Activated T-cell treated with anti-CD3 and anti-CD28 coated beads, Interleukin-2, amount 50 U/mL, for 72 hours (primary cell): ENCODE results near the gene RNF169. TPM values are rescaled to one million over a fixed set of nuclear protein-coding genes. Genes with fewer than 3 reads are reported as not detected.
A peak's percentile ranks its signal among the peaks of the same experiment; 100 is the strongest.
"Not testable (repeated sequence)": the region's sequence is repeated elsewhere in the genome, so short reads cannot be mapped to it uniquely, and the experiment has no call there.

Experiments
- ATAC-seq, 2 donors: fragments of 150-1000 bp; cut with Tn5 transposase; replicated peaks in 1 of 2; 2 replicates each; pipeline ENCODE4 v1.10.0; 2021; ENCODE audit warnings: moderate library complexity in 2 of 2, mild to moderate bottlenecking in 1 of 2
- DNase-seq, 2 donors: peaks; one replicate each; pipeline ENCODE4 v3.0.0; 2021 to 2022; ENCODE audit warnings: mixed read lengths in 1 of 2
- H3K27ac Mint-ChIP-seq: one replicate; pipeline ENCODE4 v1.8.0; 2022; ENCODE audit warnings: mild to moderate bottlenecking, moderate library complexity, mixed read lengths
- H3K27me3 Mint-ChIP-seq: one replicate; pipeline ENCODE4 v1.8.0; 2022; ENCODE audit warnings: low read depth, mixed read lengths
- H3K36me3 Mint-ChIP-seq, 2 donors: one replicate each; pipeline ENCODE4 v1.8.0; 2022; ENCODE audit warnings: mixed read lengths in 2 of 2, mild to moderate bottlenecking in 1 of 2; ENCODE audit not compliant: insufficient read depth in 2 of 2
- H3K4me1 Mint-ChIP-seq: one replicate; pipeline ENCODE4 v1.8.0; 2022; ENCODE audit warnings: low read depth, mixed read lengths
- H3K4me3 Mint-ChIP-seq, 2 donors: one replicate each; pipeline ENCODE4 v1.8.0; 2022; ENCODE audit warnings: mild to moderate bottlenecking in 2 of 2, mixed read lengths in 2 of 2, moderate library complexity in 2 of 2
- H3K9me3 Mint-ChIP-seq, 2 donors: one replicate each; pipeline ENCODE4 v1.8.0; 2022; ENCODE audit warnings: mixed read lengths in 2 of 2
- total RNA-seq, 2 donors: library from RNA; stranded (reverse); gene quantifications; one replicate each; pipeline ENCODE4 v1.2.3, GENCODE V29; 2022

Gene RNF169
- total RNA-seq, 2 donors from 2014 or later = 18.5 to 20.5 TPM

DNA sequence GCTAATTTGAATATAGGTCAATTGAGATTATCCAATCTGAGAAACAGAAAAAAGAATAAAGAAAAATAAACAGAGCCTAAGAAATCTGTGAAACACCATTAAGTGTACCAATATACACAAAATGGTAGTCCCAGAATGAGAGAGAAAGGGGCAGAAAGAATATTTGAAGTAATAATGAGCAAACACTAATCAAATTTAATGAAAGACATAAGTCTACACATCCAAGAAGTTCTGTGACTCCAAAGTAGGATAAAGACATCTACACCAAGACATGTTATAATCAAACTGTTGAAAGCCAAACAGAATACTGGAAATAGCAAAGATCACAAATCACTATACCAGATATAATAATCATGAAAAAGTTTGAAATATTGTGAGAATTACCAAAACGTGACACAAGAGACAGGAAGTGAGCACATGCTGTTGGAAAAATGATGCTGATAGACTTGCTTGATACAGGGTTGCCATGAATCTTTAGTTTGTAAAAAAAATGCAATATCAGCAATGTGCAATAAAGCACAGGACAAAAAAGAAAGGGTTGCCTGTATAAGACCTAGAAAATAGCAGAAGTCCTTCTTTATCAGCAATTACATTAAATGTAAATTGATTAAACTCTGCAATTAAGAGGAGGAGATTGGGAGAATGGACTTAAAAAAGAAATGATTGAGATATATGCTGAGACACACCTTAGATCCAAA lies 75.8 kb downstream of the RNF169 start:
- DNase-seq = no peak
- Mint-ChIP-seq H3K9me3 (peaks cover 12 to 17% of the 10 kb centered on the region in 2 donors), H3K27me3 (no peaks in the 10 kb centered on the region), H3K4me3 (no peak overlapping the region), H3K4me1 (peaks cover 8% of the 10 kb centered on the region), H3K27ac (no peak overlapping the region), H3K36me3 (peaks cover 32 to 68% of the 10 kb centered on the region in 2 donors)
- ATAC-seq = no peak

DNA sequence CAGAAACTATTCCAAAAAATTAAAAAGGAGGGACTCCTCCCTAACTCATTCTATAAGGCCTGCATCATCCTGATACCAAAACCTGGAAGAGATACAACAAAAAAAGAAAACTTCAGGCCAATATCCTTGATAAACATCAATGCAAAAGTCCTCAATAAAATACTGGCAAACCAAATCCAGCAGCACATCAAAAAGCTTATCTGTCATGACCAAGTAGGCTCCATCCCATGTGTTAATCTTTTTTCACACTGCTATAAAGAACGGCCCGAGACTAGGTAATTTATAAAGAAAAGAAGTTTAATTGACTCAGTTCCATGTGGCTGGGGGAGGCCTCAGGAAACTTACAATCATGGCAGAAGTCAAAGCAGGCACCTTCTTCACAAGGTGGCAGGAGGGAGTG lies 76.9 kb downstream of the RNF169 start:
- Mint-ChIP-seq H3K9me3 (peaks cover 14 to 17% of the 10 kb centered on the region in 2 donors), H3K36me3 (peaks cover 29 to 64% of the 10 kb centered on the region in 2 donors)
- DNase-seq, H3K27me3 Mint-ChIP-seq, ATAC-seq, H3K27ac Mint-ChIP-seq, H3K4me3 Mint-ChIP-seq, H3K4me1 Mint-ChIP-seq: not testable (repeated sequence)

DNA sequence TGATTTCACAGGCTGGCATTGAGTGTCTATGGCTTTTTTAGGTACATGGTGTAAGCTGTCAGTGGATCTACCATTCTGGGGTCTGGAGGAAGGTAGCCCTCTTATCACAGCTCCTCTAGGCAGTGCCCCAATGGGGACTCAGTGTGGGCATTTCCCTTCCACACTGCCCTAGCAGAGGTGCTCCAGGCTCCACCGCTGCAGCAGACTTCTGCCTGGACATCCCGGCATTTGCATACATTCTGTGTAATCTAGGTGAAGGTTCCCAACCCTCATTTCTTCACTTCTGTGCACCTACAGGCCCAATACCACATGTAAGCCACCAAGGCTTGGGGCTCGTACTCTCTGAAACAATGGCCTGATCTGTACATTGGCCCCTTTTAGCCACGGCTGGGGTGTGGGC lies 78.3 kb downstream of the RNF169 start:
- DNase-seq = no peak

DNA sequence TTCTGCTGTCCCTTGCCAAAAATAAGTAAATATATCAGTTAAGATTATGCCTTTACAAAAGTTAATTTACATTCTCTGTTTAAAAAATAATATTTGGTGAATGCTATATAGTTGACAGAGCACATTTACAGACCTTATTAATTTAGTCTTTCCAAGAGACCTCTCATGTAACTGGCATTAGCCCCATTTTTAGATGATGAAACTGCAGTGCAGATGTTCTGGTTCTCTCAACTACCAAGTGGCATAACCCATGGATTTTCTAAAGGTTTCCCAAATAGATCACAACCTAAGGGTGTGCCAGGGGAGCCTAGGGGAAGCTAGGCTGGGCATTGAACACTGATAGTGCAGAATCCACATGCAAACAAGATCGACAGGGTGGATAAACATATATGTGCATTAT lies 88.5 kb downstream of the RNF169 start:
- peaks cover 5 to 17% of the 10 kb centered on the region in 2 donors for H3K36me3 Mint-ChIP-seq
- no peak overlapping the region for H3K27ac Mint-ChIP-seq
- H3K9me3 Mint-ChIP-seq = no peaks in the 10 kb centered on the region
- no peak overlapping the region for H3K4me3 Mint-ChIP-seq
- peaks cover 5% of the 10 kb centered on the region for H3K4me1 Mint-ChIP-seq
- H3K27me3 Mint-ChIP-seq = no peaks in the 10 kb centered on the region
- ATAC-seq = no peak
- DNase-seq = no peak

More for the DNA sequence above, 78.3 kb downstream of the RNF169 start:
- Mint-ChIP-seq H3K4me3 (no peak overlapping the region), H3K4me1 (no peaks in the 10 kb centered on the region), H3K9me3 (peaks cover 14 to 17% of the 10 kb centered on the region in 2 donors), H3K36me3 (peaks cover 28 to 61% of the 10 kb centered on the region in 2 donors), H3K27ac (no peak overlapping the region), H3K27me3 (no peaks in the 10 kb centered on the region)
- ATAC-seq = no peak

DNA sequence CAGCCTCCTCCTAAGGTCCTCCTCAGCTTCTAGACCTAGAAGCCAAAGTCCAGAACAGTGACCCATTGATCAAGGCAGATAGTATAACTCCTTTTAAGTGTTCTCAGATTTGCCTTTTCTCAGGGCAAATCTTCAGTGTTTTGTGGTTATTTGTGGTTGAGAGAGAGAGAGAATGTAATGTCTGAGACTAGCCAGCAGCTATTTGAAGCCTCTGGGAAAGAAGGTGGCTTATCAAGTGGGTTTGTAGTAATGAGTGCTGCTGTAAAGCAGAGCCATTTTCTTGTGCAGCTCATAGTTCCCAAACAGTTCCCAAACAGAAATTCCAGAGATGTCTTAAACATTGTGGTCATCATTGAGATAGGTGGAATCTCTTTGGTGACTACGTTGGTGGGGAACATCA lies 89.5 kb downstream of the RNF169 start:
- Mint-ChIP-seq H3K27ac (no peak overlapping the region), H3K9me3 (no peaks in the 10 kb centered on the region), H3K4me3 (no peak overlapping the region), H3K4me1 (peaks cover 5% of the 10 kb centered on the region), H3K27me3 (no peaks in the 10 kb centered on the region), H3K36me3 (peaks cover 5 to 17% of the 10 kb centered on the region in 2 donors)
- ATAC-seq (no peak), DNase-seq (no peak)

DNA sequence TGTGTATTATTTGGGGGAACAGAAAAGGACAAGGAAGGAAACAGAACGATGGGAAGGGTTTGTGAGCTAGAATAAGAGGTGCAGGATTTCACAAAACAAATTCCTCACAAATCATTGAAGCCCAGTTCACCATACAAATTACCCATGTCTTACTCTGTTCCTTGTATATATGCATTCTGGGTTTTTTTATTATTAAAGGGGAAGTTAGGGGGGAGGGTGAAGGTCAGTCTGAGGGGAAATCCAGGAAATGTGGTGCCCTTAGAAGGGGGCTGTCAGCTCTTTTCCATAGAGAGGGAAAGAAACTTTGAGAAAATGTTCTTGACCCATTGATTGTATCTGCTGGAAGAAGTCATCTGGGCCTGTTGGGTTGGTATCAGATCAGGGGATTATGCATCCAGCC lies 90.8 kb downstream of the RNF169 start:
- H3K36me3 Mint-ChIP-seq = peaks cover 8 to 16% of the 10 kb centered on the region in 2 donors
- no peak for DNase-seq
- H3K4me1 Mint-ChIP-seq = peaks cover 5% of the 10 kb centered on the region
- H3K27ac Mint-ChIP-seq = no peak overlapping the region
- no peaks in the 10 kb centered on the region for H3K9me3 Mint-ChIP-seq
- ATAC-seq = no peak
- no peak overlapping the region for H3K4me3 Mint-ChIP-seq
- H3K27me3 Mint-ChIP-seq = no peaks in the 10 kb centered on the region

DNA sequence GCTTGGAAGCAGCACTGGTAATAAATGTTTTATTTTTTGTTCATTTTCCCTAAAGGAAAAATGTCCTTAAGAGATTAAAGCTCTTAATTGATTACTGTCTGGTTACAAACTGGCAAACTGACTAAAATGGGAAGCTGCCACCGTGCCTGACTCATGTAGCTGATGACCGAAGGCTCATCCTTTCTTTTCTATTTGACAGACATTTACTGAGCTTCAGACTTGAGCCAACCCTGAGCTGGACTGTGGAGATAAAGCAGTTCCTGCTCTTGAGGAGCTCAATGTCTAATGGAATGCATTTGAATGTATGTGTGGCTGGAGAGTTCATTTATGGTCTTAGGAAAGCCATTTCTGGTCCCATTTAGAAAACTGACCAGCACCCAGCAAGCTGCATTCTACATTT lies 91.3 kb downstream of the RNF169 start:
- Mint-ChIP-seq H3K27me3 (no peaks in the 10 kb centered on the region), H3K27ac (no peak overlapping the region), H3K4me1 (peaks cover 5% of the 10 kb centered on the region), H3K36me3 (peaks cover 8 to 13% of the 10 kb centered on the region in 2 donors), H3K4me3 (no peak overlapping the region), H3K9me3 (no peaks in the 10 kb centered on the region)
- no peak for DNase-seq
- ATAC-seq = no peak

DNA sequence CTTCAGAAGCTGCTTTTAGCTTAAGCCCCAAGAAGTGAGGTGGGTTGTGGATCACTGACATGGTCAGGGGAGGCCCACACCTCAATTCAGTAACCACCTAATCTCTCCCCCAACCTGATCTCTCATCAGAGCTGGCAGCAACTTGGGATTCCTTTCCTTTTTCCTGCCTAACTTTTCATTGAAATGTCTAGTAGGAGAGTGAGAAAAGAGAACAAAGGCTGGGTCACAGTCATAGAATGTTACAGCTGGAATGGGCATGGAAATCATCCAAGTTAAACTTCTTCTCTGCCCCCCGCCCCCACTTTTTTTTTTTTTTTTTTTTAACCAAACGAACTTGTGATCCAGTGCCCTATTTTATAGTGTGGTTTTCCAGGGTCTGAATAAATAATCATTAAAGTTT lies 91.8 kb downstream of the RNF169 start:
- no peaks in the 10 kb centered on the region for H3K9me3 Mint-ChIP-seq
- no peak overlapping the region for H3K4me3 Mint-ChIP-seq
- peaks cover 7 to 12% of the 10 kb centered on the region in 2 donors for H3K36me3 Mint-ChIP-seq
- no peaks in the 10 kb centered on the region for H3K27me3 Mint-ChIP-seq
- no peak for DNase-seq
- no peak overlapping the region for H3K27ac Mint-ChIP-seq
- H3K4me1 Mint-ChIP-seq = peaks cover 5% of the 10 kb centered on the region
- no peak for ATAC-seq

DNA sequence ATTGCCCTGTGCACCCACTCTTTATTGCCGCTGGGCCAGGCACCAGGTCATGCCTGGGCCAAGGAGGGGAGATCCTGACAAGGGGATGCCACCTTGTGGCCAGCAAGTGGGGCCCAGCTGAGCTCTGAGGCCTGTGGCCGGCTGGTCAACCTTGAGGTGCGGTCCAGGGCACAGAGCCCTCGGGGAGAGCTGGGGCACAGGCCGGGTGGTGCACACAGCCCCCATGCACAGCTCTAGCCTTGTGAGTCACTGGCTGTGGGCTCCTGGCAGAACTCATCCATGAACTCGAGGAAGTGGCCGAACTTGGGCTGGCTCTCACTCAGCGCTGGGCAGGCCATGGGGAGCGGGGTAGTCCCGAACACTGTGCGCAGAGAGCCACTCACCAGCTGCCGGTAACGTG lies 94.3 kb downstream of the RNF169 start:
- no peak overlapping the region for H3K4me3 Mint-ChIP-seq
- no peak for ATAC-seq
- H3K27ac Mint-ChIP-seq = no peak overlapping the region
- H3K36me3 Mint-ChIP-seq = peaks cover 3 to 5% of the 10 kb centered on the region in 2 donors
- peaks cover 5% of the 10 kb centered on the region for H3K4me1 Mint-ChIP-seq
- H3K27me3 Mint-ChIP-seq = no peaks in the 10 kb centered on the region
- no peak for DNase-seq
- no peaks in the 10 kb centered on the region for H3K9me3 Mint-ChIP-seq

DNA sequence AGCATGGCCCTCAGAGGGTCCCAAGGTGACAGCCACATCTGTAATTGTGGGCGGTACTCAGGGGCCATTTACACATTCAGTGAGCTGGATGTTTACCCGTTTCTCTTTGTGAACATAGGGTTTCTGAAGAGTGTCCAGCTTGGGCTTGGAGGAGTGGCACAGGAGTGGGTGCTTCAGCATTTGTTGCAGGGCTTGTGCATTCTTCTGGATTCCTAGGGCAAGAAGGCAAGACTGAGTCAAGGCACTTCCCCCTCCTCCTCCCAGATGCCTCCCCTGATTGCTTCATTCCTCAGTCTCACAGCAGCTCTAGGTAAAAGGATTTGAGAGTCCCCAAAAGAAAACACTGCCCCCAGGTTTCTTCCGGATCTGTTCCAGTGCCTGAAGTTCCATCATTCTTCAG lies 95.4 kb downstream of the RNF169 start:
- Mint-ChIP-seq H3K36me3 (peaks cover 2 to 5% of the 10 kb centered on the region in 2 donors), H3K27me3 (no peaks in the 10 kb centered on the region), H3K27ac (no peak overlapping the region), H3K4me1 (peaks cover 5% of the 10 kb centered on the region), H3K9me3 (no peaks in the 10 kb centered on the region), H3K4me3 (no peak overlapping the region)
- ATAC-seq (no peak), DNase-seq (no peak)

DNA sequence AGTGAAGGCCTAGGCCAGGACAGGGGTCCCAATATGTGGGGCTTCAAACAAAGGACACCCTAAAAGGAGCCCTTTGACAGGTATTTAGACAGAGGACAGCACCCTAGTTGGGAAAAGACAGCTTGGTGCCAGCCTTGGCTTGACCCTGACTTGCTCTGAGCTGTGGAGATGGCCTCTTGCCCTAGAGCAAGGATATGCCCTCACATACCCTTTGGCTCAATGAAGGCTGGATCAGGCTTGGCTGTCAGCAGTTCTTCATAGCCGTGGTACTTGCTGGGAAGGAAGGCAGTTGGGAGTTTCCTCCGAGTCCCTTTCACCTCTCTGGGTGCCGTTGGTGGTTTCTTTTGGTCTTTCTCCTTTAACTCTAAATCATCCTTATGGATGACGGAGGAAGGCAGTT lies 96.2 kb downstream of the RNF169 start:
- Mint-ChIP-seq H3K9me3 (no peaks in the 10 kb centered on the region), H3K4me3 (no peak overlapping the region), H3K27me3 (no peaks in the 10 kb centered on the region), H3K27ac (no peak overlapping the region), H3K4me1 (peaks cover 5% of the 10 kb centered on the region), H3K36me3 (peaks cover 2 to 5% of the 10 kb centered on the region in 2 donors)
- DNase-seq (no peak), ATAC-seq (no peak)

DNA sequence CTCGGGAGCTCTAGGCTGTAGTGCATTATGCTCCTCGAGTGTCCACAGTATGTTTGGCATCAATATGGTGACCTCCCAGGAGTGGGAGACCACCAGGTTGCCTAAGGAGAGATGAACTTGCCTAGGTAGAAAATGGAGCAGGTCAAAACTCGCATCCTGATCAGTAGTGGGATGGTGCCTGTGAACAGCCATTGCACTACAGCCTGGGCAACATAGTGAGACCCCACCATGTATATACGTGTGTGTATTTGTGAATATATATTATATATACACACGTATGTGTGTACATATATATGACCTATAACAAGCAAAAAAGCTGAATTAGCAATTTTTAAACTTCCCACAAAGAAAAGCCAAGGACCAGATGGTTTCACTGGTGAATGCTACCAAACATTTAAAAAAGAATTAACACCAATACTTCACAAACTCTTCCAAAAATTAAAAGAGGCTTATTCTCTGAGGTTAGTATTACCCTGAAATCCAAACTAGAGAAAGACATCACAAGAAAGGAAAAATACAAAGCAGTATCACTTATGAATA lies 97.4 kb downstream of the RNF169 start:
- H3K27ac Mint-ChIP-seq = peak overlapping the region; percentile 70
- H3K27me3 Mint-ChIP-seq = no peaks in the 10 kb centered on the region
- DNase-seq (no peak), ATAC-seq (no peak)
- H3K9me3 Mint-ChIP-seq = no peaks in the 10 kb centered on the region
- H3K4me3 Mint-ChIP-seq = no peak overlapping the region
- no peaks in the 10 kb centered on the region for H3K4me1 Mint-ChIP-seq
- peaks cover 2 to 5% of the 10 kb centered on the region in 2 donors for H3K36me3 Mint-ChIP-seq

DNA sequence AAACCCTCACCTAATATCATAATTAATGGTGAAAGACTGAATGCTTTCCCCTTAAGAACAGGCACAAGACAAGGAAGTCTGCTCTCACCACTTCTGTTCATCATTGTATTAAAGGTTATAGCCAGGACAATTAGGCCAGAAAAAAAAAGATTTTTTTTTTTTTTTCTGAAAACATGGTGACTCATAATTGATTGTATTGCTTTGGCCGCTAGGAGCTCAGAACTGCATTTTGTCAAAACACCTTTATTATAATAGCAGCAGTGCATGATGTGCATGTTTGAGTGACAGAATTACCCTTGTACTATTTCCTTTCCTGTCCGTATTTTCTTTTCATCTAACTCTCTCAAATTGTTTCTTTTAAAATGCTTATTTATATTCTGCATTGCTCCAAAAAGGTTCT lies 98.1 kb downstream of the RNF169 start:
- Mint-ChIP-seq H3K27me3 (no peaks in the 10 kb centered on the region), H3K36me3 (peaks cover 2 to 5% of the 10 kb centered on the region in 2 donors), H3K4me3 (no peak overlapping the region), H3K27ac (peak overlapping the region; percentile 70), H3K4me1 (no peaks in the 10 kb centered on the region), H3K9me3 (no peaks in the 10 kb centered on the region)
- DNase-seq (no peak), ATAC-seq (no peak)

DNA sequence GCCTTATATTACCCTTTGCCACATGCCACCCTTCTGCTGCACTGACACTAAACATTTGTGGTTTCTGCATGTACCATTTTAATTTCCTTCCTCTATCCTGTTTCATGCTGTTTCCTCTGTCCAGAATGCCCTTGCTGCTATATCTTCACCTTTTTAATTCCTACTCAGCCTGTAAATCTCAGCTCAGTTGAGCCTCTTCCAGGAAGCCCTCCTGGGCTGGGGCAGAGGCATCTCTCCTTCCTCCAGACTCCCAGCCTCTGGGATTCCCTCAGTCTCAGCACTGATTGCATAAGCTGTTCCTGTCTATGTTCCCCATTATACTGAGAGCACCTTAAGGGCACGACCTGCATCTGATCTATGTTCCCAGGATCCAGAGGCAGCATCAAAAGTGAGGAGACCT lies 98.7 kb downstream of the RNF169 start:
- H3K27ac Mint-ChIP-seq = no peak overlapping the region
- no peaks in the 10 kb centered on the region for H3K9me3 Mint-ChIP-seq
- H3K36me3 Mint-ChIP-seq = peaks cover 2 to 5% of the 10 kb centered on the region in 2 donors
- no peaks in the 10 kb centered on the region for H3K27me3 Mint-ChIP-seq
- no peak overlapping the region for H3K4me3 Mint-ChIP-seq
- DNase-seq = no peak
- no peaks in the 10 kb centered on the region for H3K4me1 Mint-ChIP-seq
- no peak for ATAC-seq
